ENCODE results near the gene EBP.

The EBP gene

DNA sequence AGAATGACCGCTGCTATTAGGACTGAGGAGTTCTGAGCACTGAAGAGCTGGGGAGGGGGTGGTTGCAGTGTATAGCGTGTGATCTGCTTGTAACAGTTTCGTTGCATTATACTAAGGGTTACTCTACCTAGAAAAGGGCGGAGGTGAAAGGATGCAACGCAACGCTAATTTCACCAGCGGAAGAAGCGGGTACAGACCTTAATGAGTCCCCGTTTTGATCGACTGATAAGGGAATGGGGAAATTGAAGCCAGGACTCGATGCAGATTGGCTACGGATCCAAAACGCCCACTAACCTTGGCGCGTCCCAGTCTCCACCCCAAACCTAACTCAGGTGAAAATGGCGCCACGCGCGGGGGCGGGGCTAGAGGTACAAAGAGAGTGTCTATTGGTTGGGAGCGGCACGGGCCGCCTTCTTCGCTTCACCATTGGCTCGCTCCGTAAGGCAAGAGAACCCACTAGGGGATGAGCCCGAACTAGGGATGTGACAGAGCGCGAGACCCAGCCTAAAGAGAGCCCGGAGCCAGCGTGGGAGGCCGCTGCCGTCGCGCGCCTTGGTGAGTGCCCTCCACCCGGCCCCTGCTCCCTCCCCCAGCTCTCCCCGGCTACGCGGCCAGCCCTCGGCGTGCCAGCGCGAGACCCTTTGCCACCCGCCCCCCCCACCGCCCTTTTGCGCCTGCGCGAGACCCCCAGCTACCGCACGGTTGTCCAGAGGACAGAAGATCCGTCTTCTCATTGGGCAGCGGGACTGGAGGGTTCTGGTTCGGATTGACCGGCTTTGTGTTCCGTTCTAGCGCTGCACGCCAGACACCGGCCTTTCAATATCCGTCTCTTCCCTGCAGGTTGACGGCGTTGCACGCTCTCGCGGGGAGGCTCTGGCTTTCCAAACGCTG lies at the start of gene EBP:
TSS of gene EBP (plus strand) at position 456 of the 891 bp plus-strand sequence. CDS start 1,964 bp downstream, outside the sequence.
- peak; percentile 96 to 98 for ATAC-seq (replicated peaks)
- peak within 1 kb of the TSS; percentile 80 for H3K27ac Mint-ChIP-seq
- peak within 1 kb of the TSS; percentile 84 to 87 for H3K4me3 Mint-ChIP-seq
- H3K27me3 Mint-ChIP-seq: no peaks in the 10 kb centered on the region
- peaks cover 9 to 17% of the 10 kb centered on the region in 2 donors for H3K4me1 Mint-ChIP-seq
- peak; percentile 92 for DNase-seq
- H3K36me3 Mint-ChIP-seq: peaks cover 10 to 12% of the 10 kb centered on the region in 2 donors
- peaks cover 0 to 8% of the 10 kb centered on the region in 2 donors for H3K9me3 Mint-ChIP-seq

DNA sequence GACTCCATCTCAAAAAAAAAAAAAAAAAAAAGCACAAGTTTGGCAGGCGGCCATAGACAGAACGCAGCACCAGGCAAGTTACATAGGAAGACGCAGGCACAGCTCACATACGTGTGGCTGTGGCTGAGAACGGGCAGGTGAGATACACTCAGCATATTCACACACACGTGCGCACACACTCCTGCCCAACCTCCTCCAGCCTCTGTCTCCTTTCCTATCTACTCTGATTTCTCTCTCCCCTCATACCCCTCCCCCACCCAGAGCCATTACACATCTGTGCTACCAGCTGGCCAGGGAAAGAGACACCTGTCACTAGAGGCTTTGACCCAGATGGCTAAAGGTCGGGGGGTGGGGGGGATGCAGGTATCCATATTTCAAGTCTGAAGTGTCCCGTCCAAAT lies 49.4 kb upstream of the EBP start:
- Mint-ChIP-seq H3K9me3 (no peaks in the 10 kb centered on the region), H3K4me3 (no peak overlapping the region), H3K4me1 (peaks cover 16 to 40% of the 10 kb centered on the region in 2 donors), H3K36me3 (peaks cover 6 to 7% of the 10 kb centered on the region in 2 donors), H3K27me3 (peaks cover 0 to 7% of the 10 kb centered on the region in 2 donors), H3K27ac (no peak overlapping the region)
- no peak for ATAC-seq (replicated peaks)
- no peak for DNase-seq

DNA sequence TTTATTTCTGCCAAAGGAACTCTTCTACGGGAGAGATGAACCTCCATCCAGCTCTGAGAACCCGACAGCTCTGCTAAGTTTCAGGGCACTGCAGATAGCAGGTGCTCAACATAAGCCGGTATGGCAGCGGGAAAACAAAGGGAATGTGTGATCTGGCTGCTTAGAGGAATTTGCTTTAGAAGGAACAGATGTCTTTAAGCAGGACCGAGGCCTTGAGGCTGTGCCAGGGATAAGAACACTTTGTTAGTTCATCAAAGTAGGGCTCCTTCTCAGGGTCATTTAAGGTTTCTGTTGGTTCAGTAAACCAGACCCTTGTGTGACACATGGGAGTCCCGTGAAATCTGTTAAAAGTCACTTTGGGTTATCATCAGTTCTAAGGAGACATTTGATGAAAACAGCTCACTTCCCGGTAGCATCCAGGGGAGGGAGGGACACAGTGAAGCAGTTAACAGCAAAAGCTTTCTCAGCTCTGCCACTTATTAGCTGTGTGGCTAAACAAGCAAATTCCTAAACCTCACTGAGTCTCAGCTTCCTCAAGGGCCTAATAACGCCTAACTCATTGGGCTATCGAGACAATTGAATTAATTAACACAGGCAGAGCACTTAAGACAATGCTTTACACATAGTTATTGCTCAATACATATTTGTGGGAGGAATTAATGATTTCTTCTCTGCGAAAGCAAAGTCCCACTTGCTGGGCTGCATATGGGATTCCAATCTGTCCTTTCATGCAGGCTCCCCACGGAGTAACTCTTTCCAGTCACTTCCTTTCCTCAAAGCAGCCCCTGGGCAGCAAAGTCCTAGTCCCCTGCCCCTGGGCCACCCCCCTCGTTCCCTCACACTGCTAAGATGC lies 48.5 kb upstream of the EBP start:
- ATAC-seq (replicated peaks) (no peak), DNase-seq (no peak)

DNA sequence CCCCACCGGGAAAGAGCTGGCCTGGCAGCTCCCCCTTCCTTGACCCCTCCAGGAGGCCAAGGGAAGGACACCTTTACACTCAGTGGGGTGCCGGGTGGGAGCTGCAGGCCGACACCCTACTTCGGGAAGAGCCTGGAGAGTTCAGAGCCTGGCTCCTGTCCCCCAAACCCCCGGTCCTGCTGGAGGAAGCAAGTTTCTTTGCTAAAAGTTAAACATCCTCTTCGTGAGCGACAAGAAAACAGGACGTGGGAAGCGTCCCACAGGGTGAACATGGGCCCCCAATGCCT lies 48.0 kb upstream of the EBP start:
- Mint-ChIP-seq H3K9me3 (no peaks in the 10 kb centered on the region), H3K27ac (no peak overlapping the region), H3K36me3 (peaks cover 16 to 17% of the 10 kb centered on the region in 2 donors), H3K4me3 (no peak overlapping the region), H3K4me1 (peaks cover 17 to 41% of the 10 kb centered on the region in 2 donors), H3K27me3 (peaks cover 0 to 7% of the 10 kb centered on the region in 2 donors)
- DNase-seq (no peak), ATAC-seq (replicated peaks) (no peak)

More for the DNA sequence above, 48.5 kb upstream of the EBP start:
- Mint-ChIP-seq H3K27ac (no peak overlapping the region), H3K4me3 (no peak overlapping the region), H3K36me3 (peaks cover 10 to 13% of the 10 kb centered on the region in 2 donors), H3K4me1 (peaks cover 14 to 40% of the 10 kb centered on the region in 2 donors), H3K9me3 (no peaks in the 10 kb centered on the region), H3K27me3 (peaks cover 0 to 7% of the 10 kb centered on the region in 2 donors)

DNA sequence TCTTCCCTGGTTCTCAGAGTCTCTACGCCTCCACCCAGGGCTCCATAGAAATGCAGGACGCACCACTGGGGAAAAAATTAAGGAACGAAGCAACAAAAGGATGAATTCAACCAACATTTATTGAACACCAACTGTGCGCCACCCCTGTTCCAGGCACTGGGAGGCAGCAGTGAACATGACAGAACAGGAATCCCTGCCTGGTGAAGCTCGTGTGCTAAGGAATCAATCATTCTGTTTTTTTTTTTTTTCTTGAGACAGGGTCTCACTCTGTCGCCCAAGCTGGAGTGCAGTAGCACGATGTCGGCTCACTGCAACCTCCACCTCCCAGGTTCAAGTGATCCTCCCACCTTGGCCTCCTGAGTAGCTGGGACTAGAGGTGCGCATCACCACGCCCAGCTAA lies 47.5 kb upstream of the EBP start:
- peaks cover 0 to 7% of the 10 kb centered on the region in 2 donors for H3K27me3 Mint-ChIP-seq
- peaks cover 17 to 38% of the 10 kb centered on the region in 2 donors for H3K4me1 Mint-ChIP-seq
- H3K9me3 Mint-ChIP-seq: no peaks in the 10 kb centered on the region
- H3K36me3 Mint-ChIP-seq: peaks cover 18% of the 10 kb centered on the region in 2 donors
- no peak overlapping the region for H3K27ac Mint-ChIP-seq
- ATAC-seq (replicated peaks) (no peak), DNase-seq (no peak)
- no peak overlapping the region for H3K4me3 Mint-ChIP-seq

DNA sequence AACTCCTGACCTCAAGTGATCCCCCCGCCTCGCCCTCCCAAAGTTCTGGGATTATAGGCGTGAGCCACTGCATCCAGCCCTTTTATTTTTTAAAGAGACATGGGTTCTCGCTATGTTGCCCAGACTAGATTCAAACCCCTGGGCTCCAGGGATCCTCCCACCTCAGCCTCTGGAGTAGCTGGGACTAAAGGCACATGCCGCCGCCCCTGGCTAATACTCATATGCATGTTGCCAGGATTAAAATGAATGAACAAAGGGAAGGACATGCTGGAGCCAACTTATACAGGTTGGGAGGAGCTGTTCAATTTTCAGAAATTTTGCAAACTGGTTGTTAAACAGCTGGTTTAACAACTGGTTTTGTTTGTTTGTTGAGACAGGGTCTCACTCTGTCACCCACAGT lies 47.0 kb upstream of the EBP start:
- peaks cover 19 to 21% of the 10 kb centered on the region in 2 donors for H3K36me3 Mint-ChIP-seq
- H3K4me1 Mint-ChIP-seq: peaks cover 15 to 34% of the 10 kb centered on the region in 2 donors
- no peak overlapping the region for H3K27ac Mint-ChIP-seq
- DNase-seq (no peak), ATAC-seq (replicated peaks) (no peak)
- H3K9me3 Mint-ChIP-seq: no peaks in the 10 kb centered on the region
- H3K4me3 Mint-ChIP-seq: peak overlapping the region in 1 of 2 donors; percentile 99
- peaks cover 0 to 4% of the 10 kb centered on the region in 2 donors for H3K27me3 Mint-ChIP-seq

DNA sequence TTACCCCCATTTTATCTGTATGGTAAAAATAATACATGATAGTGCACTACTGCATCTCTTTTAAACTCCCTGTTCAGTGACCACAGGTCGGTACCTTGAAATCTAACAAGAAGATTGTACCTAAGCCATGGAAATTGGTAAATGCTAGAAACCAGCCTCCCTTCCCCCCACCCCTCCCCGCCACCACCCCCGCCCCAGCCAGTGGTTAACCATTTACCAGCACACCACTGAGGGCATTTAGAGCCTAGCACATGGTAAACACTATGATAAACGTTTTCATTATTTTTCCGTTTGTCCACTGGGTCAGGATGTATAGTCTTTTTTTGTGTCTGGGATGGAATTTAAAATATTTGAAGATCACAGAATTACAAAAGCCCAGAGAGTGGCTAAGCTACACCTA lies 46.3 kb upstream of the EBP start:
- DNase-seq (no peak), ATAC-seq (replicated peaks) (no peak)
- Mint-ChIP-seq H3K4me3 (peak overlapping the region; percentile 89 to 99), H3K27ac (peak overlapping the region; percentile 92), H3K4me1 (peaks cover 12 to 31% of the 10 kb centered on the region in 2 donors), H3K27me3 (no peaks in the 10 kb centered on the region), H3K36me3 (peaks cover 19 to 24% of the 10 kb centered on the region in 2 donors), H3K9me3 (no peaks in the 10 kb centered on the region)

DNA sequence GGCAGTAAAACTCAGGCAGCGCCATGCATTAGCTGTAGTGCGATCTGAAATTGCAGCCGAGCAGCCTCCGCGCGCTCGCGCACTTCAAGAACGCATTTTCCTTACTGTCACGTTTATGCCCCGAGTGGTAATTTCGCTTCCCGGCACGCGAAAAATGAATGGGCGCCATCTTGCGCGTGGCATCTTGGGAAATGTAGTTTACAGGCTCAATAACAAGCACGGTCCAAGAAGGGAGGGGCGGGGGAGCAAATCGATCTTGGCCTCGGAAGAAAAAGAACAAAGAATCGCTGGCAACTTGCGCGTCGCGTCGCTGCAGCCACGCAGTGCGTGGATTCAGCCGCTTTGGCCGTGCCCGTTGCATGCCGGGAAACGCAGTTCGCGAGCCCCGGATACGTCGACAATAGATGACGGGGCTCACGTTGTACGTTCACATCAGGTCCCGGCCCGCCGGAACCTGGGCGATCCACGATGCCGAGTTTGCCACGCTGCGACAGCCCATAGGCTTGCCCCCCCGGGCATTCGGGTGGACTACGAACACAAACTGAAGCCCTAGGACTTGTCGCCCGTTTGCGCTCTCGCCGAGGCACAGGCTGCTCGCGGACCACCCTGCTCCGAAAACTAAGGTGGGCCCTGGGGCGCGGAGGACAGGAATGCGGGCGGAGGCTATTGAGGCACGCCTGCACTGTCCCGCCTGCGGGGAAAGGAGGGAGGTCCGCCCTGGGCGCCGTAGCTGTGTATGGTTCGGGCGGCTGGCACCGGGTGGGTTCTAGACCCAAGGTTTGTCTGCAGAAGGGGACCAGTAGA lies 45.6 kb upstream of the EBP start, which contains the start of gene FTSJ1:
TSS of gene FTSJ1 (plus strand) at position 426 of the 804 bp plus-strand sequence. CDS start 1,849 bp downstream, outside the sequence.
- H3K4me1 Mint-ChIP-seq: peaks cover 13 to 33% of the 10 kb centered on the region in 2 donors
- no peaks in the 10 kb centered on the region for H3K27me3 Mint-ChIP-seq
- peak within 1 kb of the TSS; percentile 89 to 99 for H3K4me3 Mint-ChIP-seq
- DNase-seq: peak; percentile 88
- H3K9me3 Mint-ChIP-seq: no peaks in the 10 kb centered on the region
- H3K36me3 Mint-ChIP-seq: peaks cover 19 to 29% of the 10 kb centered on the region in 2 donors
- ATAC-seq (replicated peaks): peak; percentile 94 to 96
- peak within 1 kb of the TSS; percentile 92 for H3K27ac Mint-ChIP-seq

DNA sequence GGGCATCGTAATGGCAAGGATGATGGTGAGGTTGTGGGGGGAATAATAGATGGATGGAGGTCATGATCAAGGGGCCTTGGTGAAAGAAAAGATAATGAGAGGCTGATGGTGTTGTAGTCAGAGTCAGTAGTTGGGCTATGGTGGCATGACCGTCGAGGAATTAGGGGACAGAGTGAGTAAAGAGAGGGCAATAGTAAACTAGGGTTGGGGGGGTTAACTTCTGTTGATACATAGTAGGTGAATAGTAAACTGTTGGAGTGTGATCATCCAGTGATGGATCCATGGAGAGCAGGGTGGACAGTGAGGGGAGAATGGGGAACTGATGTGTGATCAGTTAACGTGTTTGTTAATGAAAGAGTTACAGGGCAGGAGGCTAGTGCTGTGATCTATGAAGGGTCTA lies 44.7 kb upstream of the EBP start:
- peaks cover 13 to 33% of the 10 kb centered on the region in 2 donors for H3K4me1 Mint-ChIP-seq
- H3K36me3 Mint-ChIP-seq: peaks cover 23 to 31% of the 10 kb centered on the region in 2 donors
- no peaks in the 10 kb centered on the region for H3K27me3 Mint-ChIP-seq
- ATAC-seq (replicated peaks) (no peak), DNase-seq (no peak)
- H3K27ac Mint-ChIP-seq: peak overlapping the region; percentile 92
- H3K9me3 Mint-ChIP-seq: no peaks in the 10 kb centered on the region
- peak overlapping the region; percentile 89 to 99 for H3K4me3 Mint-ChIP-seq

DNA sequence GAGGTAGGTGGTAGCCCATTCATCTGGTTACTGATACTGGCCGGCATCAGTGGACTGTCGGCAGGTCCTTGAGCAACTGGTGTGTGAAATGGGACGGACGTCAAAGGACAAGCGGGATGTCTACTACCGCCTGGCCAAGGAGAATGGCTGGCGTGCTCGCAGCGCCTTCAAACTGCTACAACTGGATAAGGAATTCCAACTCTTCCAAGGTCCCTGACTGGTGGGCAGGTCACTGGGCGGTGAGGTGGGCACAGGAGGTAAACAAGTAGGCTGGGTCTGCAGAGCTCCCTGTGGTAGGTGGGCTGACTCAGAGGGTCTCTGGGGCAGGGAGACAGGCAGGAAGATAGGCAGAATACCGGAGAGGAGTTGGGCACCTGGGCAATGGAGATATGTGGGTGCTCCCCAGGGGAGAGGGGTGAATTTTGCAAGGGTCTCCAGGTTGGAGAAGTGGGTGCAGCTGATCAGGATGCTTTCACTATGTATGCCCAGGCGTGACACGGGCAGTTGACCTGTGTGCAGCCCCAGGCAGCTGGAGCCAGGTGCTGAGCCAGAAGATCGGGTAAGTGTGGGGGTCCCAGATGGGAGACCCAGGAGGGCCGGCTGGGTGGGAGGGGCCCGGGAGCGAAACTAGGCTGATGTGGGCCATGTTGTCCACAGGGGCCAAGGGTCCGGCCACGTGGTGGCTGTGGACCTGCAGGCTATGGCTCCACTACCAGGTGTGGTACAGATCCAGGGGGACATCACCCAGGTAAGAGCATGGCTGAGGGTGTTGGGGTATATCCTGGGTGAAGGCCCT lies 43.5 kb upstream of the EBP start:
- Mint-ChIP-seq H3K4me1 (peaks cover 13 to 33% of the 10 kb centered on the region in 2 donors), H3K4me3 (peak overlapping the region in 1 of 2 donors; percentile 99), H3K36me3 (peaks cover 28 to 33% of the 10 kb centered on the region in 2 donors), H3K27ac (no peak overlapping the region), H3K9me3 (no peaks in the 10 kb centered on the region), H3K27me3 (no peaks in the 10 kb centered on the region)
- ATAC-seq (replicated peaks) (no peak), DNase-seq (no peak)

DNA sequence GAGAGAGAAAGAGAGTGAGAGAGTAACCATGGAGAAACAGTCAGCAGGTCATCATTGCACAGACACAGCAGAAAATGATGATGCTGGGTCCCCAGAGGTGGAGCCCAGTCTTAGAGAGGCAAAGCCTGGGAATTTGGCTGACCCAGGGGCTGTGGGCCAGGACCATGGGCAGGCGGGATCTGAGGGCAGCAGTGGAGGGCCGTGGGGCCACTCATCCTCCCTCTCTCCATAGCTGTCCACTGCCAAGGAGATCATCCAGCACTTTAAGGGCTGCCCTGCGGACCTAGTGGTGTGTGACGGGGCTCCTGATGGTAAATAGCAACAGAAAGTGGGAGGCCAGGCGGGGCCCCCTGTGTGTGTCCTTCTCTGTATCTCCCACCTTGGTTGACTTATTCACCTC lies 42.8 kb upstream of the EBP start:
- Mint-ChIP-seq H3K27ac (no peak overlapping the region), H3K27me3 (no peaks in the 10 kb centered on the region), H3K4me3 (no peak overlapping the region), H3K4me1 (peaks cover 13 to 33% of the 10 kb centered on the region in 2 donors), H3K9me3 (no peaks in the 10 kb centered on the region), H3K36me3 (peaks cover 28 to 33% of the 10 kb centered on the region in 2 donors)
- no peak for DNase-seq
- no peak for ATAC-seq (replicated peaks)

DNA sequence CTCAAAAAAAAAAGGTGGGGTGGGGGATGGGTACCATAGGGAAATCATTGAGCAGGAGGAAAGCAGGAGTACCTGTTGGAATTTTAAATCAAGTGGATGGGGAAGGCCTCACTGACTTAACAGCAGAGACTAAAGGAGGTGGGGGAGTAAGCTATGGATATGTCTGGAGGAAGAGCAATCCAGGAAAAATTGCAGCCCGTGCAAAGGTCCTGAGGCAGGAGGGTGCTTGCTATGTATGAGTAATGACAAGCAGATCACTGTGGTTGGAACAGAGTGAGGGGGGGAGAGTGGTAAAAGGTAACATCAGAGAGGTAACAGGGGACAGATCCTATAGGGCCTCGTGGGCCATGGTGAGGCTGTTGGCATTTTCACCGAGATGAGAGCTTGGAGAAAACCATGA lies 41.5 kb upstream of the EBP start:
- DNase-seq (no peak), ATAC-seq (replicated peaks) (no peak)
- Mint-ChIP-seq H3K36me3 (peaks cover 28 to 33% of the 10 kb centered on the region in 2 donors), H3K9me3 (no peaks in the 10 kb centered on the region), H3K27ac (no peak overlapping the region), H3K4me1 (peaks cover 13 to 29% of the 10 kb centered on the region in 2 donors), H3K27me3 (no peaks in the 10 kb centered on the region), H3K4me3 (no peak overlapping the region)

DNA sequence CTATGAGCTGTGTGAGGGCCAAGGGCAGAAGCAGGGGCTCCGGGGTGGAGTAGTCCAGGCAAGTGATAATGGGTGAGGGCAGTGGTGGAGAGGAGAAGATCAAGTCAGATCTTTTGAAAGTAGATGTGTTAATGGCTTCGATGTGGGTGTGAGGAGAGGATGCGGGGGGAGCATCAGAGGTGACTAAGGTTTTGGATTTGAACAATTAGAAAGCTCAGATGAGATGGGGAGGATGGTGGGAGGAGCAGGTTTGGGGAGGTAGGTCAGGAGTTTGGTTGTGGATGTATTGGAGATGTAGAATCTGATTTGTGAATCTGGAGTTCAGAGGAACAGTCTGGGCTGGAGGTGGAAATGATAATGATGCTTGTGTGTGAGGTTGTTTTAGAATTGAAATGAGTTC lies 41.0 kb upstream of the EBP start:
- Mint-ChIP-seq H3K4me3 (no peak overlapping the region), H3K27me3 (no peaks in the 10 kb centered on the region), H3K36me3 (peaks cover 28 to 33% of the 10 kb centered on the region in 2 donors), H3K9me3 (no peaks in the 10 kb centered on the region), H3K27ac (no peak overlapping the region), H3K4me1 (peaks cover 13 to 28% of the 10 kb centered on the region in 2 donors)
- ATAC-seq (replicated peaks): no peak
- no peak for DNase-seq

Data from stimulated activated naive B cell treated with anti-CD40 and anti-IgM and Interleukin-4, amounts not matched to agents 10 μg/mL and 1 μg/mL and 100 μg/mL, for 72 hours (primary cell).